PFSK-1 (cell line): ENCODE measurements around the gene GBP7.

Experiments used
- POLR2AphosphoS5 ChIP-seq: IDR thresholded peaks from 2 replicates; pipeline ENCODE4 v1.6.1; 2012; ENCODE audit warnings: low read depth, mild to moderate bottlenecking, control low read depth, low read length, moderate library complexity
- SIN3A ChIP-seq: IDR thresholded peaks from 2 replicates; pipeline ENCODE4 v1.6.1; 2012; ENCODE audit warnings: mild to moderate bottlenecking, low read length, moderate library complexity, borderline replicate concordance; ENCODE audit not compliant: insufficient read depth

GRCh38 chr1:89198491-89199072 lies 22.8 kb upstream of the GBP7 start, which contains the start of gene GBP4:
- no peak for TF ChIP-seq POLR2AphosphoS5
- no peak for TF ChIP-seq SIN3A
